SK-N-SH (cell line): Measurements from ENCODE around the gene MALT1.

Source experiments
- EP300 ChIP-seq, 2 experiments: IDR thresholded peaks; 2 replicates each; pipeline versions ENCODE4 v1.4.0 to v1.6.1; 2012; ENCODE audit warnings: borderline replicate concordance in 1 of 2, low read depth in 1 of 2, low read length in 1 of 2
- EZH2phosphoT487 ChIP-seq: fragments of 200-600 bp; sonication (generic); IDR thresholded peaks from 2 replicates; pipeline ENCODE4 v1.6.1; 2017; ENCODE audit warnings: low read depth, mixed run types, mild to moderate bottlenecking, antibody characterized with exemption, moderate library complexity, borderline replicate concordance
- GATA2 ChIP-seq: sonication (generic); formaldehyde crosslinking; IDR thresholded peaks from 2 replicates; pipeline ENCODE4 v1.5.0; 2020; ENCODE audit warnings: mild to moderate bottlenecking, missing genetic modification reagents
- MXI1 ChIP-seq: IDR thresholded peaks from 2 replicates; pipeline ENCODE4 v1.6.1; 2012; ENCODE audit warnings: mild to moderate bottlenecking, low read depth, low read length, improper control_type of control experiment
- RCOR1 ChIP-seq: fragments of 150-350 bp; IDR thresholded peaks from 2 replicates; pipeline ENCODE4 v1.6.1; 2017; ENCODE audit warnings: antibody characterized with exemption, low read length
- TF ChIP-seq, protein P1 (sequence below): IDR thresholded peaks from 2 replicates; pipeline ENCODE4 v1.4.0; 2012; ENCODE audit warnings: low read depth

DNA sequence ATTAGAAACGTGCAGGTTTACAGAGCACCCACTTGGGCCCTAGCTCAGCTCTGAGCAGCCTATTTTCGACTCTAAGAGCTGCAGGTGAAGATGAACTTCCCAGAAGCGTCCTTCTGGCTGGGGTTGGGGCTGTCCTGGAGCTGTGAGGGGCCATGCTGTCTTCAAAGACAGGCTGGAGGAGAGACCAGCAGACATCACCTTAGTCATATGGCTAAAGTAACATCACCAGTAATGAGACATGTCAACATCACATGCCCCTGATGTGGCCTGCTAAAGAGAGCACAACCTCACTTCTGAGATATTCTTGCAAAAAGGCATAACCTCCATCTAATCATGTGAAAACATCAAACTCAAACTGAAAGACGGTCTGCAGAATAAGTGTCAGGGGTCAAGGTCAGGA, 106.2 kb downstream of the MALT1 start:
- TF ChIP-seq GATA2 (no peak), EP300 (IDR thresholded peaks at IDR 0.05; ENCODE audit: borderline replicate concordance in 1 of 2, low read depth in 1 of 2, low read length in 1 of 2) (no peak), MXI1 (no peak), EZH2phosphoT487 (no peak), RCOR1 (no peak)
- TF ChIP-seq, protein P1, sequence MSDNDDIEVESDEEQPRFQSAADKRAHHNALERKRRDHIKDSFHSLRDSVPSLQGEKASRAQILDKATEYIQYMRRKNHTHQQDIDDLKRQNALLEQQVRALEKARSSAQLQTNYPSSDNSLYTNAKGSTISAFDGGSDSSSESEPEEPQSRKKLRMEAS = no peak
